Measurements from ENCODE around the gene MBNL2.

GRCh38 chr13:97231118-97231828, 9.1 kb downstream of the MBNL2 start:
- TF ChIP-seq CTCF (conservative IDR thresholded peaks at IDR 0.05; ENCODE audit: low read depth, low read length) (no peak), POLR2A (IDR thresholded peaks at IDR 0.05; ENCODE audit: low read depth, low read length) (no peak), CHD1 (IDR thresholded peaks at IDR 0.05; ENCODE audit: low read depth, low read length) (no peak), RAD21 (IDR thresholded peaks at IDR 0.05; ENCODE audit: low read length) (no peak), RFX5 (IDR thresholded peaks at IDR 0.05; ENCODE audit: low read depth, low read length) (no peak), MAZ (IDR thresholded peaks at IDR 0.05; ENCODE audit: borderline replicate concordance, low read depth, low read length) (no peak), MXI1 (IDR thresholded peaks at IDR 0.05; ENCODE audit: borderline replicate concordance, low read depth, low read length) (no peak), SMC3 (IDR thresholded peaks at IDR 0.05; ENCODE audit: low read depth, low read length) (no peak), CEBPB (IDR thresholded peaks at IDR 0.05; ENCODE audit: low read depth, low read length) (no peak)

All from IMR-90 (cell line).